Astrocyte (in vitro differentiated cells and primary cell): Measurements from ENCODE around the gene RASGRF2.

ENCODE experiments used
- CTCF ChIP-seq: IDR thresholded peaks from 2 replicates; pipeline ENCODE4 v1.5.1; 2011; ENCODE audit warnings: low read depth, mild to moderate bottlenecking, inconsistent platforms, low read length, moderate library complexity; ENCODE audit not compliant: insufficient read depth
- EZH2 ChIP-seq: IDR thresholded peaks from 2 replicates; pipeline ENCODE4 v1.6.1; 2012; ENCODE audit warnings: mild to moderate bottlenecking, low read length, inconsistent platforms; ENCODE audit not compliant: insufficient read depth

- TF ChIP-seq CTCF (no peak), EZH2 (no peak)
These were observed 46.9 kb downstream of the RASGRF2 start for GRCh38 chr5:81006947-81007636.
